HG03469 (cell line): ENCODE results near the gene CEP112.
"Not testable (repeated sequence)": the region's sequence is repeated elsewhere in the genome, so short reads cannot be mapped to it uniquely, and the experiment has no call there.

Experiments used
- ATAC-seq: cut with Tn5 transposase; IDR thresholded peaks from one replicate; pipeline ENCODE4 v1.9.1; 2021; ENCODE audit warnings: mild to moderate bottlenecking, moderate library complexity, moderate number of reproducible peaks; ENCODE audit not compliant: unreplicated experiment

CEP112 gene

GRCh38 chr17:65794572-65794971 lies 397.4 kb downstream of the CEP112 start:
- ATAC-seq: no peak

GRCh38 chr17:65790241-65790640 lies 401.7 kb downstream of the CEP112 start:
- ATAC-seq: no peak

- no peak for ATAC-seq
Observed at GRCh38 chr17:65787503-65787902, 404.4 kb downstream of the CEP112 start.

- no peak for ATAC-seq
Observed at GRCh38 chr17:65786479-65786878, 405.5 kb downstream of the CEP112 start.

GRCh38 chr17:65785109-65785508 lies 406.8 kb downstream of the CEP112 start:
- ATAC-seq: no peak

GRCh38 chr17:65783845-65784334 lies 408.0 kb downstream of the CEP112 start:
- ATAC-seq: no peak

- not testable (repeated sequence) for ATAC-seq
Observed at GRCh38 chr17:65782104-65782706, 409.7 kb downstream of the CEP112 start.

GRCh38 chr17:65780111-65780510 lies 411.8 kb downstream of the CEP112 start:
- no peak for ATAC-seq

- no peak for ATAC-seq
Observed at GRCh38 chr17:65776890-65777289, 415.0 kb downstream of the CEP112 start.

- no peak for ATAC-seq
Observed at GRCh38 chr17:65774787-65775186, 417.1 kb downstream of the CEP112 start.

- ATAC-seq: no peak
Observed at GRCh38 chr17:65772989-65773388, 418.9 kb downstream of the CEP112 start.

- ATAC-seq: no peak
Observed at GRCh38 chr17:65771704-65772103, 420.2 kb downstream of the CEP112 start.

- ATAC-seq: no peak
Observed at GRCh38 chr17:65763786-65764185, 428.1 kb downstream of the CEP112 start.

GRCh38 chr17:65762973-65763372 lies 429.0 kb downstream of the CEP112 start:
- no peak for ATAC-seq

GRCh38 chr17:65759532-65759931 lies 432.4 kb downstream of the CEP112 start:
- no peak for ATAC-seq

GRCh38 chr17:65756760-65757159 lies 435.2 kb downstream of the CEP112 start:
- ATAC-seq: no peak

- no peak for ATAC-seq
Observed at GRCh38 chr17:65755799-65756198, 436.1 kb downstream of the CEP112 start.

- ATAC-seq: no peak
Observed at GRCh38 chr17:65754630-65755029, 437.3 kb downstream of the CEP112 start.

- no peak for ATAC-seq
Observed at GRCh38 chr17:65754081-65754480, 437.9 kb downstream of the CEP112 start.

GRCh38 chr17:65753348-65753747 lies 438.6 kb downstream of the CEP112 start:
- ATAC-seq: no peak

GRCh38 chr17:65751263-65751662 lies 440.7 kb downstream of the CEP112 start:
- ATAC-seq: no peak

- no peak for ATAC-seq
Observed at GRCh38 chr17:65750631-65751115, 441.3 kb downstream of the CEP112 start.

GRCh38 chr17:65750166-65750565 lies 441.8 kb downstream of the CEP112 start:
- ATAC-seq: no peak
